GM12875 (cell line): ENCODE results near the gene COPE.

Source experiments
- H3K4me3 ChIP-seq: one replicate; pipeline ENCODE4 v1.5.1; 2011; ENCODE audit warnings: low read depth, low read length, control low read depth
- TF ChIP-seq, protein P1 (sequence below): IDR thresholded peaks from 2 replicates; pipeline ENCODE4 v1.5.1; 2011; ENCODE audit warnings: low read depth, mild to moderate bottlenecking, control low read depth, inconsistent platforms, low read length, moderate library complexity, borderline replicate concordance; ENCODE audit not compliant: insufficient read depth

Gene COPE

GRCh38 chr19:18853755-18854427 lies 65.3 kb downstream of the COPE start:
- no peak overlapping the region for H3K4me3 ChIP-seq
- TF ChIP-seq, protein P1, sequence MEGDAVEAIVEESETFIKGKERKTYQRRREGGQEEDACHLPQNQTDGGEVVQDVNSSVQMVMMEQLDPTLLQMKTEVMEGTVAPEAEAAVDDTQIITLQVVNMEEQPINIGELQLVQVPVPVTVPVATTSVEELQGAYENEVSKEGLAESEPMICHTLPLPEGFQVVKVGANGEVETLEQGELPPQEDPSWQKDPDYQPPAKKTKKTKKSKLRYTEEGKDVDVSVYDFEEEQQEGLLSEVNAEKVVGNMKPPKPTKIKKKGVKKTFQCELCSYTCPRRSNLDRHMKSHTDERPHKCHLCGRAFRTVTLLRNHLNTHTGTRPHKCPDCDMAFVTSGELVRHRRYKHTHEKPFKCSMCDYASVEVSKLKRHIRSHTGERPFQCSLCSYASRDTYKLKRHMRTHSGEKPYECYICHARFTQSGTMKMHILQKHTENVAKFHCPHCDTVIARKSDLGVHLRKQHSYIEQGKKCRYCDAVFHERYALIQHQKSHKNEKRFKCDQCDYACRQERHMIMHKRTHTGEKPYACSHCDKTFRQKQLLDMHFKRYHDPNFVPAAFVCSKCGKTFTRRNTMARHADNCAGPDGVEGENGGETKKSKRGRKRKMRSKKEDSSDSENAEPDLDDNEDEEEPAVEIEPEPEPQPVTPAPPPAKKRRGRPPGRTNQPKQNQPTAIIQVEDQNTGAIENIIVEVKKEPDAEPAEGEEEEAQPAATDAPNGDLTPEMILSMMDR, result no peak

GRCh38 chr19:18852648-18853047 lies 66.5 kb downstream of the COPE start:
- no peak overlapping the region for H3K4me3 ChIP-seq
- TF ChIP-seq, protein P1, result no peak

DNA sequence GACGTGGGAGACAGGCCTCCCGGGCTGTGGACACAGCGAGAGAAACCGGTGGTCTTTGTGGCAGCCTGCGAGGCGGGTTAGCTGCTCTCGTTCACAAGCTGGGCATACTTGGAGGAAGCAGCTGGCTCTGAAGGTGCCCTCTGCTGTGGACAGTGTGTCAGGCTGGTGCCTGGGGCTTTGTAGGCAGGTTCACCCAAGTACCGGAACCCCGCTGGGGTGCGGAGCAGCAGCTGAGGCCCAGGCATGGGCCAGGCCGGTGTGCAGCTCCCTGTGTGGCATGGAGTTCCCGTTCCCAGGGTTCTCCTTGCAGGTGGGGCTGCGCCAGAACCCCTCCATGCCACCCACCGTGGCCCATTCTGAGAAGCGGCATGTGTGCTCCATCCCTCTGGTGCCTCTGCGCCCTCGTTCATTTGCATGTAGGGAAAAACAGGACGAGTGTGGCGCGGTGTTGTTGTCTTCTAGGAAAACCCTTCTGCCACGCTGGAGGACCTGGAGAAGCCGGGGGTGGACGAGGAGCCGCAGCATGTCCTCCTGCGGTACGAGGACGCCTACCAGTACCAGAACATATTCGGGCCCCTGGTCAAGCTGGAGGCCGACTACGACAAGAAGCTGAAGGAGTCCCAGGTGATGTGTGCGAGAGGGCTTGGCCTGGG lies 67.4 kb downstream of the COPE start:
- TF ChIP-seq, protein P1, result no peak
- H3K4me3 ChIP-seq, result no peak overlapping the region

DNA sequence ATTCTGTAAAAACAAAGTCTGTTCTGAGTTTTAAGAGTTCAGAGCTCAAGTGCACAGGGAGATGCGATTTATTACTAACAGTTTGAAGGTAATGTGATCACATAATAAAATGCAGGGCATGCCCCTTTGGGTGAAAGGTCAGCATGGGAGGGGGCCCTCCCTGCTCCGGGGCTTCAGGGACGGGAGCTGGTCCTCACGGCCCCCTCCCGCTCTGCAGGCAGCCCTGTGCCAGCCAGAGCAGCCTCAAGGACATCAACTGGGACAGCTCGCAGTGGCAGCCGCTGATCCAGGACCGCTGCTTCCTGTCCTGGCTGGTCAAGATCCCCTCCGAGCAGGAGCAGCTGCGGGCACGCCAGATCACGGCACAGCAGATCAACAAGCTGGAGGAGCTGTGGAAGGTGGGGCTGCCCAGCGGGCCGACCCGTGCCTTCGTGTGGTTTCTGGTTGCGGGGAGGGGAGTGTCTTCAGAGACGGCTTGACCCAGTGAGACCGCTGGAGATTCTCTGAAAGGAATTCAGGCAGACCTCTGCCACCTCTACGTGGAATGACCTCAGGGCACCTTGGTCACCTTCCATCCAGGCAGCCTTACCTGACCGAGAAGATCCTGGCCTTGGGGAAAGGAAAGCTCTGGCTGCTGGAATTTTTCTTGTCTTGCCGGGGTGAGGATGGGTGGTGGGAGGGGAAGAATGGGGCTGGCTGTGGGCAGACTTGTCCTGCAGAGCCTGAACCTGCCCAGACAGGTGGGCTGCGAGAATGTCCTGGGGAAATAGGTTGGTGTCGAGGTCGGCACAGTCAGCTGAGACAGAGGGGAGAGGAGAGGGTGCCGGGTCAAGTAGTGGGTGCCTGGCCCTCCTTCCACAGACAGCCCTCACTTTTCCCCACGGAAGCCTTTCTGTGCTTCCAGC lies 68.5 kb downstream of the COPE start:
- TF ChIP-seq, protein P1, result no peak
- no peak overlapping the region for H3K4me3 ChIP-seq

DNA sequence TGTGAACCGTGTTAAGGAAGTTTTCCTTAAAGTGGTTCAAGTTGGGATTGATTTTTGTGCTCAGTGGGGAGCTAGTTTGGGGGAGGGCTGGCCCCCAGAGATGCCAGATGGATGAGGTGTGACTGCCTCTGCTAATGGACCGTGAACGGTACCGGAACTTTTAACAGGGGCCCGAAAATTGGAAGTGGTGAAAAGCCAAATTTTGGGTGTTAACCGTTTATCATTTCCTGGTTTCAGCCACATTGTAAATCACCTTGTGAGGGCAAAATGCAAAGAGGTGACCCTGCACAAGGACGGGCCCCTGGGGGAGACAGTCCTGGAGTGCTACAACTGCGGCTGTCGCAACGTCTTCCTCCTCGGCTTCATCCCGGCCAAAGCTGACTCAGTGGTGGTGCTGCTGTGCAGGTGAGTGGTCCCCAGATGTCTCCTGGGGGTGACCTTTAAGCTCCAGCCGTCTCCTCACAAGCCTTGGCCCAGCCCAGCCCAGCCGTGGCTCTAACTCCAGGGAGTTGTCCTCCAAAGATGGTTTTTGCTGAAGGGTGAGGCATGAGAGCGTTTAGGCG lies 69.3 kb downstream of the COPE start:
- TF ChIP-seq, protein P1, result no peak
- no peak overlapping the region for H3K4me3 ChIP-seq
